Endothelial cell of hepatic sinusoid (primary cell): ENCODE data around the gene LTA4H.
"Not testable (repeated sequence)": the region's sequence is repeated elsewhere in the genome, so short reads cannot be mapped to it uniquely, and the experiment has no call there.

ENCODE experiments used
- in situ Hi-C: cut with HindIII; loops from 2 replicates; pipeline ENCODE4 v1.10.0; 2017; ENCODE audit warnings: low sequenced_read_pairs

LTA4H gene

GRCh38 chr12:95995238-95996031 is 40.0 kb downstream of the LTA4H start:
- in situ Hi-C loops = no loop called here

GRCh38 chr12:95994476-95994875 is 40.9 kb downstream of the LTA4H start:
- in situ Hi-C loops = no loop called here

- in situ Hi-C loops = no loop called here
Measured at GRCh38 chr12:95993907-95994306, 41.5 kb downstream of the LTA4H start.

- in situ Hi-C loops = no loop called here
Measured at GRCh38 chr12:95990136-95990535, 45.3 kb downstream of the LTA4H start.

- in situ Hi-C loops = no loop called here
Measured at GRCh38 chr12:95989504-95990123, 45.8 kb downstream of the LTA4H start.

- in situ Hi-C loops = no loop called here
Measured at GRCh38 chr12:95988506-95989275, 46.7 kb downstream of the LTA4H start.

GRCh38 chr12:95986635-95987570 is 48.5 kb downstream of the LTA4H start:
- in situ Hi-C loops = no loop called here

- in situ Hi-C loops = no loop called here
Measured at GRCh38 chr12:95984682-95985081, 50.7 kb downstream of the LTA4H start.

GRCh38 chr12:95982602-95983001 is 52.8 kb downstream of the LTA4H start:
- in situ Hi-C loops = no loop called here

- in situ Hi-C loops = no loop called here
Measured at GRCh38 chr12:95980437-95980836, 55.0 kb downstream of the LTA4H start.

GRCh38 chr12:95978774-95979173 is 56.6 kb downstream of the LTA4H start:
- in situ Hi-C loops = no loop called here

GRCh38 chr12:95978351-95978750 is 57.0 kb downstream of the LTA4H start:
- in situ Hi-C loops = no loop called here

- in situ Hi-C loops = no loop called here
Measured at GRCh38 chr12:95977764-95978305, 57.6 kb downstream of the LTA4H start.

- in situ Hi-C loops = no loop called here
Measured at GRCh38 chr12:95976416-95976832, 59.0 kb downstream of the LTA4H start.

- in situ Hi-C loops = no loop called here
Measured at GRCh38 chr12:95975491-95975890, 59.9 kb downstream of the LTA4H start.

- in situ Hi-C loops = no loop called here
Measured at GRCh38 chr12:95974358-95974757, 61.0 kb downstream of the LTA4H start.

- in situ Hi-C loops = no loop called here
Measured at GRCh38 chr12:95972832-95973456, 62.4 kb downstream of the LTA4H start.

GRCh38 chr12:95970905-95971304 is 64.5 kb downstream of the LTA4H start:
- in situ Hi-C loops = no loop called here

- in situ Hi-C loops = not testable (repeated sequence)
Measured at GRCh38 chr12:95969116-95969515, 66.3 kb downstream of the LTA4H start.

- in situ Hi-C loops = no loop called here
Measured at GRCh38 chr12:95967301-95967700, 68.1 kb downstream of the LTA4H start.
